MM.1S (cell line): ENCODE data around the gene TBC1D21.

Experiments
- DNase-seq: peaks from one replicate; pipeline ENCODE4 v3.0.0-alpha.2; 2015
- H2AFZ ChIP-seq: fragments of 300-600 bp; sonication (generic); 2 replicates; pipeline ENCODE4 v1.6.0; 2016; ENCODE audit warnings: antibody characterized with exemption, low read length
- H3F3A ChIP-seq: fragments of 300-600 bp; sonication (generic); 2 replicates; pipeline ENCODE4 v1.6.1; 2016; ENCODE audit warnings: mild to moderate bottlenecking, antibody characterized with exemption, low read length, moderate library complexity, mixed read lengths; ENCODE audit not compliant: insufficient read depth
- H3K27ac ChIP-seq: fragments of 300-600 bp; sonication (generic); 2 replicates; pipeline ENCODE4 v1.5.1; 2016; ENCODE audit warnings: mild to moderate bottlenecking, low read length
- H3K27me3 ChIP-seq: fragments of 300-600 bp; sonication (generic); replicated peaks from 2 replicates; pipeline ENCODE4 v1.6.0; 2016; ENCODE audit warnings: low read length; ENCODE audit not compliant: insufficient read depth
- H3K36me3 ChIP-seq: fragments of 300-600 bp; sonication (generic); replicated peaks from 2 replicates; pipeline ENCODE4 v1.6.1; 2016; ENCODE audit warnings: mild to moderate bottlenecking, low read length, mixed read lengths; ENCODE audit not compliant: insufficient read depth
- H3K4me1 ChIP-seq: fragments of 300-600 bp; sonication (generic); 2 replicates; pipeline ENCODE4 v1.6.1; 2016; ENCODE audit warnings: low read length, mixed read lengths
- H3K4me2 ChIP-seq: fragments of 300-600 bp; sonication (generic); 2 replicates; pipeline ENCODE4 v1.6.0; 2016; ENCODE audit warnings: low read depth, low read length
- H3K4me3 ChIP-seq: fragments of 300-600 bp; sonication (generic); 2 replicates; pipeline ENCODE4 v1.5.1; 2016; ENCODE audit warnings: low read length, mixed read lengths
- H3K79me2 ChIP-seq: fragments of 300-600 bp; sonication (generic); 2 replicates; pipeline ENCODE4 v1.6.1; 2016; ENCODE audit warnings: mixed run types, low read length, mixed read lengths
- H3K9ac ChIP-seq: fragments of 300-600 bp; sonication (generic); 2 replicates; pipeline ENCODE4 v1.6.1; 2016; ENCODE audit warnings: low read length, mixed read lengths
- H3K9me2 ChIP-seq: fragments of 300-600 bp; sonication (generic); replicated peaks from 2 replicates; pipeline ENCODE4 v1.6.1; 2016; ENCODE audit warnings: mild to moderate bottlenecking, low read length, mixed read lengths; ENCODE audit not compliant: insufficient read depth
- H3K9me3 ChIP-seq: fragments of 300-600 bp; sonication (generic); replicated peaks from 2 replicates; pipeline ENCODE4 v1.6.1; 2016; ENCODE audit warnings: mild to moderate bottlenecking, low read length, mixed read lengths; ENCODE audit not compliant: insufficient read depth
- H4K20me1 ChIP-seq: fragments of 300-600 bp; sonication (generic); 2 replicates; pipeline ENCODE4 v1.6.1; 2016; ENCODE audit warnings: mild to moderate bottlenecking, low read length, moderate library complexity, mixed read lengths; ENCODE audit not compliant: insufficient read depth
- CTCF ChIP-seq: fragments of 300-600 bp; sonication (generic); IDR thresholded peaks from 2 replicates; pipeline ENCODE4 v1.5.1; 2016; ENCODE audit warnings: antibody characterized with exemption, low read length, mixed read lengths
- EZH2 ChIP-seq: fragments of 300-600 bp; sonication (generic); optimal IDR thresholded peaks from 2 replicates; pipeline ENCODE3; 2017; ENCODE audit warnings: low read depth, mild to moderate bottlenecking, antibody characterized with exemption, low read length, mixed read lengths
- EZH2phosphoT487 ChIP-seq: fragments of 300-600 bp; sonication (generic); IDR thresholded peaks from 2 replicates; pipeline ENCODE4 v1.6.1; 2018; ENCODE audit warnings: antibody characterized with exemption, low read length

TBC1D21 gene

GRCh38 chr15:73897441-73898261 lies 24.3 kb downstream of the TBC1D21 start:
- DNase-seq, result peak; percentile 31
- peaks cover 24% of the 10 kb centered on the region; the same call in 1 of the 2 replicates for H3K27me3 ChIP-seq
- H3K27ac ChIP-seq, result no peak overlapping the region
- H3F3A ChIP-seq, result no peaks in the 10 kb centered on the region
- H3K4me2 ChIP-seq, result no peak overlapping the region
- no peaks in the 10 kb centered on the region for H3K36me3 ChIP-seq
- H2AFZ ChIP-seq, result no peak overlapping the region
- no peaks in the 10 kb centered on the region for H3K9me2 ChIP-seq
- no peaks in the 10 kb centered on the region for H3K9me3 ChIP-seq
- TF ChIP-seq CTCF, result peak; percentile 88
- TF ChIP-seq EZH2, result no peak
- no peaks in the 10 kb centered on the region for H3K4me1 ChIP-seq
- H3K4me3 ChIP-seq, result no peak overlapping the region
- H3K9ac ChIP-seq, result no peak overlapping the region
- no peaks in the 10 kb centered on the region for H3K79me2 ChIP-seq
- H4K20me1 ChIP-seq, result no peaks in the 10 kb centered on the region

- no peak overlapping the region for H3K27ac ChIP-seq
- TF ChIP-seq EZH2phosphoT487 (no peak), CTCF (no peak), EZH2 (no peak)
- no peak for DNase-seq
- no peaks in the 10 kb centered on the region for H3K9me3 ChIP-seq
- H3K79me2 ChIP-seq, result no peaks in the 10 kb centered on the region
- H3F3A ChIP-seq, result no peaks in the 10 kb centered on the region
- no peak overlapping the region for H3K9ac ChIP-seq
- no peaks in the 10 kb centered on the region for H3K9me2 ChIP-seq
- H3K4me3 ChIP-seq, result no peak overlapping the region
- no peaks in the 10 kb centered on the region for H4K20me1 ChIP-seq
- no peaks in the 10 kb centered on the region for H3K36me3 ChIP-seq
- no peak overlapping the region for H2AFZ ChIP-seq
- no peaks in the 10 kb centered on the region for H3K4me1 ChIP-seq
- no peak overlapping the region for H3K4me2 ChIP-seq
- peaks cover 20% of the 10 kb centered on the region; the same call in 1 of the 2 replicates for H3K27me3 ChIP-seq
These were observed 26.1 kb downstream of the TBC1D21 start for GRCh38 chr15:73899197-73900094.

- H3K27me3 ChIP-seq, result peaks cover 20% of the 10 kb centered on the region; the same call in 1 of the 2 replicates
- no peaks in the 10 kb centered on the region for H3K9me3 ChIP-seq
- no peaks in the 10 kb centered on the region for H3K79me2 ChIP-seq
- no peak for DNase-seq
- H3K36me3 ChIP-seq, result no peaks in the 10 kb centered on the region
- H3F3A ChIP-seq, result no peaks in the 10 kb centered on the region
- TF ChIP-seq CTCF (no peak), EZH2 (no peak), EZH2phosphoT487 (no peak)
- no peaks in the 10 kb centered on the region for H3K9me2 ChIP-seq
- H3K27ac ChIP-seq, result no peak overlapping the region
- H4K20me1 ChIP-seq, result no peaks in the 10 kb centered on the region
- no peak overlapping the region for H3K4me3 ChIP-seq
- no peak overlapping the region for H3K9ac ChIP-seq
- no peak overlapping the region for H3K4me2 ChIP-seq
- no peak overlapping the region for H2AFZ ChIP-seq
- no peaks in the 10 kb centered on the region for H3K4me1 ChIP-seq
These were observed 26.8 kb downstream of the TBC1D21 start for GRCh38 chr15:73900095-73900712.
